NCI-H187 (cell line): Measurements from ENCODE around the gene DNAH10.
"Not testable (repeated sequence)": the region's sequence is repeated elsewhere in the genome, so short reads cannot be mapped to it uniquely, and the experiment has no call there.

Source experiments
- DNase-seq, 2 experiments: peaks; one replicate each; lab custom pipeline; 2025; lab: John Stamatoyannopoulos, UW

The DNAH10 gene

GRCh38 chr12:123748661-123749060 is 13.4 kb upstream of the DNAH10 start:
- no peak for DNase-seq

- DNase-seq = no peak
Observed at GRCh38 chr12:123749355-123749754, 12.7 kb upstream of the DNAH10 start.

DNA sequence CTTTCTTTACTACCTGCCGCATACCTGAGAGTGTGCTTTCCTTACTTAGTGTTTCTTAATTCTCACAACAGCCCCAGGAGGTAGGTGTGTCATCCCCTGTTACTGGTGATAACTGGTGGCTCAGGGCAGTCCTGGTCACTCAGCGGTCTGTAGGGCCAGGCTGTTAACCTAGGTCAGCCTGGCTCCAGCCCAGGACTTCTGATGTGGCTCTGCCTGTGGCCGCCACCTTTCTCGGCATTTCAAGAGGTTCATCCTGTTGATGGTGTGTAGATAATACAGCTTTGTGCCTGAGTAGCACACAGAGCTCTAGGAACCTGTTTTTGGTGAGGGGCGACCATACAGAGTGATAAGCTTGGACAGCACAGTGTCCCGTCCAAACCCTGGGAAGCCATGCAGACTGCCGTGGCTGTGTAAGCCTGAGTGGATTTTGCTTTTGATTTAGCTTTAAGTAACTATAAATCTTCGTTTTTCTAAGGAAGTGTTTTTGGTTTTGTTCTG is 11.9 kb upstream of the DNAH10 start:
- no peak for DNase-seq

GRCh38 chr12:123752046-123752445 is 10.1 kb upstream of the DNAH10 start:
- DNase-seq = no peak

- no peak for DNase-seq
Observed at GRCh38 chr12:123754041-123754772, 7.9 kb upstream of the DNAH10 start.

GRCh38 chr12:123757561-123757960 is 4.5 kb upstream of the DNAH10 start:
- no peak for DNase-seq

GRCh38 chr12:123760267-123760938 is 1.7 kb upstream of the DNAH10 start:
- no peak for DNase-seq

GRCh38 chr12:123762715-123763052 is 583 bp downstream of the DNAH10 start:
- DNase-seq = no peak

DNA sequence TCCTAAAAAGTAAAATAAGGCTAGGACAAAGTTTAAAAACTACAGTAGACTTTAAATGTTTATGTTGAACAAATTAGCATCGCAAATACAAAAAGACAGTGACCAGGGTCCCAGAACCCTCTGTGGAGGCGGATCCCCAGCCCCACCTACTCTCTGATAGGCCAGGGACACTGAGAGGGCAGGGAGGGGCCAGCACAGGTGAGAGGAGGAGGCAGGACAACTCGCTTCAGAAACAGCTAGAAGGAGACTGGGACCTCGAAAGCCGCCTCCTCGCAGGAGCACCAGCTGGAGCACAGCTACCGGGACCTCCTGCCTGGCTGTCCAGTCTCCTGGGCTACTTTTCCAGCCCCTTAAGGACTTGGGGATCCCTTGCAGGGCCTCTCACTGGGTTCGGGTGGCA is 992 bp downstream of the DNAH10 start:
- no peak for DNase-seq

DNA sequence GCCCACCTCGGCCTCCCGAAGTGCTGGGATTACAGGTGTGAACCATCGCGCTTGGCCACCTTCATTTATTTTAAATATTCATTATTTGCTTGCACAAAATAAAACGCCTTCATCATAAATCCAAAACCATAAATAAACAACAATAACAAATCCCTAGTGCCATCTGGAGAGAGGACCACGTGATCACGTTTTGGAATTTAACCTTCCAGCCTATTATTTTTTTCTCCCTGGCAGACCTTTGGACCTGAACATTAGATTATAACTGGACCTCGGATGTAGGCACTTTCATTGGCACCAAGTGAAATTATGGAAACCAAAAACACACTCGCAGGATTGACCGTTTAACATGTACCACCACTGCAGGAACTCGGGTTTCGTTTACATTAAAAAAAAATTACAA is 2.0 kb downstream of the DNAH10 start:
- DNase-seq = no peak

- no peak for DNase-seq
Observed at GRCh38 chr12:123765504-123766035, 3.5 kb downstream of the DNAH10 start.

- no peak for DNase-seq
Observed at GRCh38 chr12:123767613-123768012, 5.5 kb downstream of the DNAH10 start.

- DNase-seq = no peak
Observed at GRCh38 chr12:123771261-123771660, 9.2 kb downstream of the DNAH10 start.

- DNase-seq = no peak
Observed at GRCh38 chr12:123772074-123772473, 10.0 kb downstream of the DNAH10 start.

GRCh38 chr12:123773375-123773774 is 11.3 kb downstream of the DNAH10 start:
- DNase-seq = no peak

GRCh38 chr12:123779551-123779950 is 17.4 kb downstream of the DNAH10 start:
- DNase-seq = no peak

- DNase-seq = no peak
Observed at GRCh38 chr12:123782997-123783792, 21.1 kb downstream of the DNAH10 start.

DNA sequence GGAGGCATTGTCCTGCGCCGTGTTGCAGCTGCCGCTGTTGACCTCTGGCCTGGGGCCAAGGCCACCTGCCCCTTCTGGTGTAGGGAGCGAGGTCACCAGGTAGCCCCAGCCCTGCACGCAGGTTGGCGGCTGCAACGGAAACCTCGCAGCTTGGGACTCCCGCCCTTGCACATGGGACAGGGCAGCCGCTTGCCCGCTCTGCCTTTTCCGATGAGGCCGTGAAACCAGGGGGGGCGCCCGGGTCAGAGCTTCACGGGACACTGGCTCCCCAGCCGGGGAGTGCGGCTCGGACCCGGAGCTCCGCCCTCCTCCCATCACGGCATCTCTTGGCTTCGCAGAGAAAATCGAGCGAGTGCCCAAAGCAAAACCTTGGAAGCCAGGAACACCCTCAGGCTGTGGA is 25.4 kb downstream of the DNAH10 start:
- no peak for DNase-seq

DNA sequence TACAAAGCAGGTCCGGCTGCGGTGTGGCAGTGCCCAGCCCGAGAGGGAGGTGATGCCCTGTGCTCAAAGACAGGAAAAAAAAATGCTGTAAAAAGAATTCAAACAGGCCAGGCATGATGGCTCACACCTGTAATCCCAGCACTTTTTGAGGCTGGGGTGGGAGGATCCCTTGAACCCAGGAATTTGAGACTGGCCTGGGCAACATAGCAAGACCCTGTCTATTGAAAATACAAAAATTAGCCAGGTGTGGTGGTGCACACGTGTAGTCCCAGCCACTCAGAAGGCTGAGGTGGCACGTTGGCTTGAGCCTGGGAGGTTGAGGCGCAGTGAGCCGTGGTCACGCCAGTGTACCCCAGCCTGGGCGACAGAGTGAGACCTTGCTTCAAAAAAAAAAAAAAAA is 26.4 kb downstream of the DNAH10 start:
- DNase-seq = no peak

GRCh38 chr12:123789422-123789821 is 27.3 kb downstream of the DNAH10 start:
- DNase-seq = not testable (repeated sequence)

GRCh38 chr12:123790905-123791467 is 28.9 kb downstream of the DNAH10 start:
- DNase-seq = no peak

GRCh38 chr12:123794027-123794426 is 31.9 kb downstream of the DNAH10 start:
- no peak for DNase-seq
